Common myeloid progenitor, CD34-positive (primary cell): Measurements from ENCODE around the gene HS6ST3.

ENCODE experiments used
- CTCF ChIA-PET: fragments of 350-600 bp; sonication (Branson Sonifier 250); formaldehyde crosslinking; loops from one replicate; lab custom pipeline; 2021; ENCODE audit warnings: antibody characterized with exemption; lab: Charles Lee
- POLR2A ChIA-PET: fragments of 350-600 bp; sonication (Branson Sonifier 250); formaldehyde crosslinking; loops from one replicate; lab custom pipeline; 2021; ENCODE audit warnings: antibody characterized with exemption; lab: Charles Lee
- DNase-seq, 3 donors: peaks; one replicate each; pipeline versions ENCODE4 v3.0.0 to v3.0.0-alpha.2; 2013
- H3K27ac ChIP-seq, 2 experiments: 1 replicate in 1 of 2; 2 replicates in 1 of 2; pipeline ENCODE4 v1.7.0; 2013; ENCODE audit warnings: inconsistent platforms in 2 of 2, low read length in 2 of 2, mild to moderate bottlenecking in 2 of 2, low read depth in 1 of 2, moderate library complexity in 1 of 2; ENCODE audit not compliant: severe bottlenecking in 2 of 2, insufficient read depth in 1 of 2, poor library complexity in 1 of 2
- H3K27me3 ChIP-seq, 5 experiments: replicated peaks in 2 of 5; 1 replicate in 3 of 5; 2 replicates in 2 of 5; pipeline versions ENCODE4 v1.6.1 to v1.7.0; 2013; ENCODE audit warnings: low read length in 4 of 5, mild to moderate bottlenecking in 2 of 5, moderate library complexity in 2 of 5, inconsistent platforms in 1 of 5; ENCODE audit not compliant: insufficient read depth in 5 of 5, control insufficient read depth in 4 of 5
- H3K36me3 ChIP-seq, 4 experiments: 1 replicate in 2 of 4; 2 replicates in 2 of 4; pipeline versions ENCODE4 v1.6.1 to v1.7.0; 2013; ENCODE audit warnings: low read length in 3 of 4, control low read depth in 1 of 4, mild to moderate bottlenecking in 1 of 4; ENCODE audit not compliant: control insufficient read depth in 4 of 4, insufficient read depth in 4 of 4
- H3K4me1 ChIP-seq, 4 experiments: 1 replicate in 3 of 4; 2 replicates in 1 of 4; pipeline versions ENCODE4 v1.6.1 to v1.7.1; 2013; ENCODE audit warnings: low read length in 3 of 4, mild to moderate bottlenecking in 3 of 4, control low read depth in 1 of 4, inconsistent platforms in 1 of 4, moderate library complexity in 1 of 4; ENCODE audit not compliant: control insufficient read depth in 4 of 4, insufficient read depth in 4 of 4; ENCODE audit errors: control extremely low read depth in 1 of 4
- H3K4me3 ChIP-seq, 7 experiments: 1 replicate in 4 of 7; 2 replicates in 3 of 7; pipeline versions ENCODE4 v1.5.1 to v1.7.0; 2013; ENCODE audit warnings: mild to moderate bottlenecking in 7 of 7, low read length in 6 of 7, moderate library complexity in 6 of 7, inconsistent platforms in 2 of 7, low read depth in 2 of 7, control low read depth in 1 of 7; ENCODE audit not compliant: insufficient read depth in 4 of 7, control insufficient read depth in 1 of 7; ENCODE audit errors: extremely low read depth in 1 of 7
- H3K9me3 ChIP-seq, 5 experiments: 1 replicate in 4 of 5; 2 replicates in 1 of 5; pipeline versions ENCODE4 v1.6.1 to v1.7.1; 2013; ENCODE audit warnings: low read length in 4 of 5, mild to moderate bottlenecking in 2 of 5, inconsistent platforms in 1 of 5, low read depth in 1 of 5, moderate library complexity in 1 of 5; ENCODE audit not compliant: control insufficient read depth in 4 of 5, insufficient read depth in 2 of 5; ENCODE audit errors: control extremely low read depth in 1 of 5
- WGBS: methylation state at CpG from one replicate; pipeline ENCODE4 v1.1.5; 2013; ENCODE audit not compliant: insufficient coverage; 5-methylcytosine and 5-hydroxymethylcytosine counted together

The HS6ST3 gene

GRCh38 chr13:96403651-96404050 lies 313.7 kb downstream of the HS6ST3 start:
- no peak overlapping the region for H3K4me3 ChIP-seq
- no peak overlapping the region for H3K27ac ChIP-seq
- H3K27me3 ChIP-seq, result no peaks in the 10 kb centered on the region
- CTCF ChIA-PET, result no interaction called here
- no peak for DNase-seq
- POLR2A ChIA-PET, result no interaction called here
- H3K4me1 ChIP-seq, result peaks cover 0 to 2% (median 1%) of the 10 kb centered on the region in 4 experiments
- 100% methylated on average over 1 of the region's 2 CpGs for WGBS
- no peaks in the 10 kb centered on the region for H3K9me3 ChIP-seq
- no peaks in the 10 kb centered on the region for H3K36me3 ChIP-seq

DNA sequence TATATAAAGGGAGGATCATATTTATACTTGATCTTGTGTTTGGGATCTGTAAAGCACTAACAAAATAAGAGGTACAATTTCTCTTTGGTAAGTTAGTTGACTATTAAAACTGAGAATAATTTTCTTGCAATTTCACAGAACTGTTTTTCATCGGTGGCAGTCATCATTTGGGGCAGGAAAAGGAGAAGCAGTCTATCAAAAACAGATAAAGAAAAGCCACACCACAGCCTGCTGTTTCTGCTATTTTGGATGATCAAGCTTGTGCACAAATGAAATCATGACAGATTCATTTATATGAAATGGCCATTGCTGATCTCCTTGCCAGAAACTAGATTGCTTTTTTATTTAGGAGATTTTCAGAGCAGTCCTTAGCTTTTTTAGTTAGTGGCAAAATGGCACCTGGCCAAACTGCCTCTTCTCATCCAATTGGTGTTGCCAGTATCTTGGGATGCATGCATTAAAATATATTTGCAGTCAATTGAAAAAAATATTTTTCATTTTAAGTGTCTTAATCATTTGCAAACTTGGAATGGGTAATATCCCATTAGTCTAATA lies 326.0 kb downstream of the HS6ST3 start:
- Histone ChIP-seq H3K27me3 (no peaks in the 10 kb centered on the region), H3K36me3 (no peaks in the 10 kb centered on the region), H3K4me1 (peaks cover 0 to 10% (median 4%) of the 10 kb centered on the region in 4 experiments), H3K9me3 (no peaks in the 10 kb centered on the region), H3K27ac (peak overlapping the region in 1 of 2 experiments; percentile 12), H3K4me3 (no peak overlapping the region)
- WGBS, result no CpG with 5 or more reads among the region's 1 CpG
- CTCF ChIA-PET, result no interaction called here
- POLR2A ChIA-PET, result no interaction called here
- DNase-seq, result peak in 2 of 3 donors; percentile 59 to 85

GRCh38 chr13:96417939-96418685 lies 328.2 kb downstream of the HS6ST3 start:
- no peak for DNase-seq
- H3K9me3 ChIP-seq, result no peaks in the 10 kb centered on the region
- POLR2A ChIA-PET, result no interaction called here
- no peak overlapping the region for H3K27ac ChIP-seq
- WGBS, result 100% methylated on average over 5 of the region's 6 CpGs
- H3K4me1 ChIP-seq, result peaks cover 0 to 10% (median 4%) of the 10 kb centered on the region in 4 experiments
- no peak overlapping the region for H3K4me3 ChIP-seq
- no peaks in the 10 kb centered on the region for H3K36me3 ChIP-seq
- CTCF ChIA-PET, result interaction anchor here (0.6 kb wide), 1 partner anchor 8 kb away, joined by 3 read pairs; no protein-coding TSS in a partner anchor
- H3K27me3 ChIP-seq, result no peaks in the 10 kb centered on the region

DNA sequence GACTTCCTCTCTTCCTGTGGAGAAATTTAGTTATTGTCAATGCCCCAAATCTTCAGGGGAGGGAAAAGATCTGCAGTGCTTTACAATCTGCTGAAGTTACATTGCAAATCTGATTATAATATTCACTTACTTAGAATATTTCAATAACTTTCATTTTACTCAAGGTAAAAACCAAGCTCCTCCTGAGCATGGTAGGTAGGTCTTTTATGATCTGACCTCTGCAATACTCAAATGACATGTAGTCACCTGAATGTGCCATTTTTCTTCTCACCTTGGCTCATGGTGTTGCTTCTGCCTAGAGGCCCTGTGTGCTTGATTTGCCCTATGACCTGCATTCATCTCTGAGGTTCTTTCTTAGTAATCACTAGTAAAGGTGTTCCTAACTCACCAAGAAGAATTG lies 331.4 kb downstream of the HS6ST3 start:
- no peak overlapping the region for H3K4me3 ChIP-seq
- peaks cover 0 to 6% (median 3%) of the 10 kb centered on the region in 4 experiments for H3K4me1 ChIP-seq
- ChIA-PET CTCF (no interaction called here), POLR2A (no interaction called here)
- DNase-seq, result no peak
- no peak overlapping the region for H3K27ac ChIP-seq
- H3K36me3 ChIP-seq, result no peaks in the 10 kb centered on the region
- no peaks in the 10 kb centered on the region for H3K9me3 ChIP-seq
- H3K27me3 ChIP-seq, result no peaks in the 10 kb centered on the region

DNA sequence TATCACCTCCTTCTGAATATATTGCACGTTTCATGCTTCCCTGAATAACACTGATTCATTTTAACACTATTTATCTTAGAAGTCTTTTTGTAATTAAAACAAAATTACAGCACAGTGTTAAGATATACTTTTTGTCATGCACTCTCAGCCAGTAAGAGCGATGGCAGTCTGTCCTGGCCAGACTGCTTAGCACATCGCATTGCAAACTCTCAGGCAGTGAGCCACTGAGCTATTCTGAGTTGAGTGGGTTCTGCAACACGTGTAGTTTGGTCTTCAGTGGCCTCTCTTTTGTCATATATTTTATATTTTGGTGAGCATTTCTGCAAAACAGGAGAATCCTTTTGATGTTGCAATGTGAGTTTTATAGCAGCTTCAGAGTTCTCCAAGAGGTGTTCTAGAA lies 332.1 kb downstream of the HS6ST3 start:
- CTCF ChIA-PET, result no interaction called here
- Histone ChIP-seq H3K27me3 (no peaks in the 10 kb centered on the region), H3K9me3 (no peaks in the 10 kb centered on the region), H3K4me3 (no peak overlapping the region), H3K27ac (no peak overlapping the region), H3K4me1 (peaks cover 0 to 6% (median 3%) of the 10 kb centered on the region in 4 experiments), H3K36me3 (no peaks in the 10 kb centered on the region)
- 90% methylated on average over 3 of the region's 4 CpGs for WGBS
- no peak for DNase-seq
- POLR2A ChIA-PET, result no interaction called here

DNA sequence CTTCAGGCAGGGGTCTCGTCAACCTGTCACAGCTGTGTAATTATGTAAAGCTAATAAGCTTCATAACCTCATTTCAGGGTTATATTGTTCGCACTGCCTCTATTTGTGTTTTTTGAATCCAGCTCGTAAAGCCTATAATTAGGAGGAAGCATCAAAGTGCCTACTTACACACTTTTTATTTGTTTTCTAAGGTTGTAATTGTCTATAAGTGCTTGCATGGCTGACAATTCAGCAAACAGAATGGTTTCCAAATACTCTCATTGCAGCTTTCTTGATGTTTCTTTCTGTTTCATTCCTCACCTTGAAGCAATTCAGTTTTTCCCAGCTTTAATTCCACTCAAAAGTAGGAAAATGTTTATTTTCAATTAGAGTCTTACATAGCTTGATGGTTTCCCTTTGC lies 336.3 kb downstream of the HS6ST3 start:
- POLR2A ChIA-PET, result no interaction called here
- whole genome bisulfite sequencing, result 80% methylated on average over 1 of the region's 3 CpGs

DNA sequence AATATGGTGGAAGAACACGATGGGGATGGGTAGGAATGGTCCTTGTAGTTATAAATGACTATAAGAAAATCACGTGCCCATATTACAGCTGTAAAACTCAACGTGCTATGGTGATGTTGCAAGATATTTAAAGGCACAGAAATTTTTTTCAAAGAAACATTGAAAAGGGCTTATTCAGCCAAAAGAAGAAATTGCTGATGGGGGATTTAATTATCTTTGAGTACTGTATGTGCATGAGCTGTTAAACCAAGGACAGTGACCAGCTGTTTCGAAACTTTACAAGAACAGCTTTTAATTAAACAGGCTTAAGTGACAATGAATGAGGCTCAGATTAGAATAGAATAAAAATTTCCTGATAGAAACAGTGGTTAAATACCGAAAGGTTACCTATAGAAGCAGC lies 339.0 kb downstream of the HS6ST3 start:
- Histone ChIP-seq H3K4me3 (no peak overlapping the region), H3K27me3 (no peaks in the 10 kb centered on the region), H3K27ac (no peak overlapping the region), H3K4me1 (no peaks in the 10 kb centered on the region), H3K36me3 (no peaks in the 10 kb centered on the region), H3K9me3 (no peaks in the 10 kb centered on the region)
- ChIA-PET POLR2A (interaction anchor here (0.6 kb wide), 1 partner anchor 14 kb away, joined by 5 read pairs; no protein-coding TSS in a partner anchor), CTCF (no interaction called here)
- 95% methylated on average over 4 of the region's 5 CpGs for WGBS
- no peak for DNase-seq

More for the DNA sequence above, 336.3 kb downstream of the HS6ST3 start:
- Histone ChIP-seq H3K36me3 (no peaks in the 10 kb centered on the region), H3K9me3 (no peaks in the 10 kb centered on the region), H3K4me1 (no peaks in the 10 kb centered on the region), H3K27me3 (no peaks in the 10 kb centered on the region), H3K27ac (no peak overlapping the region), H3K4me3 (no peak overlapping the region)
- DNase-seq, result no peak
- CTCF ChIA-PET, result interaction anchor here (1.0 kb wide), 1 partner anchor 7 kb away, joined by 3 read pairs; no protein-coding TSS in a partner anchor
